GM19043 (cell line): Measurements from ENCODE around the gene DAZAP1.

Experiments used
- ATAC-seq: cut with Tn5 transposase; IDR thresholded peaks from one replicate; pipeline ENCODE4 v1.9.1; 2021; ENCODE audit warnings: low read depth; ENCODE audit not compliant: unreplicated experiment

Gene DAZAP1

DNA sequence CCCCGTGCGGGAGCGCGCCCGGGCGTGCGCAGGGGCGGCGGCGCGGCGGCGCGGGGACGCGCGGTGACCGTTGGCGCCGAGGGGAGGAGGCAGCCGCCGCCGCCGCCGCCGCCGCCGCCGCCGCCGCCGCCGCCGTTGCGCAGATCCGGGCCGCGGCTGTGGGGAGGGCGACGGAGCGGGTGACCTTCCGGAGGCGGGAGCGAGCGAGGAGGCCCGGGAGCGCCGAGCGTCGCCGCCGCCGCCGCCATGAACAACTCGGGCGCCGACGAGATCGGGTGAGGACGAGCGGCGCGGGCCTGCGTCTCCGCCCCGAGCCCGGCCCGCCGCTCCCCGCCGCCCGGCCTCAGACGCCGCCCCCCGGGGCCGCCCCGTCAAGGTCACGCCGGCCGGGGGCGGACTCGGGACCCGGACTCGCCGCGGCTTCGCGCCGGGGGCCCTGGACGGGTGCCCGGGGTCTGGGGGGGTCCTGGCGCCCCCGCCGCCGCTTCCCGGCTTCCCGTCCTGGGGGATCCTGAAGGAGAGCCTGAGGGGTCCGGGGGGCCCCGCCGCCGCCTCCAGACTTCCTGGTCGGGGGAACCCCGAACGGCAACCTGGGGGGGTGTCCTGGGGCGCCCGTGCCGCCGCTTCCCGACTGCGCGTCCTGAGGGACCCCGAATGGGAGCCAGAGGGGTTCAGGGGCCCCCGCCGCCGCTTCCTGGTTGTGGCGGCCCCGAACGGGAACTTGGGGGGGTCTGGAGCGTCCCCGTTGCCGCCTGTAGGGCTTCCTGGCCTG is at the start of gene DAZAP1:
Gene DAZAP1, plus strand, starts transcription at position 59 of the 772 bp plus-strand sequence. Its CDS starts 188 bp downstream, at position 247.
- ATAC-seq = no peak

DNA sequence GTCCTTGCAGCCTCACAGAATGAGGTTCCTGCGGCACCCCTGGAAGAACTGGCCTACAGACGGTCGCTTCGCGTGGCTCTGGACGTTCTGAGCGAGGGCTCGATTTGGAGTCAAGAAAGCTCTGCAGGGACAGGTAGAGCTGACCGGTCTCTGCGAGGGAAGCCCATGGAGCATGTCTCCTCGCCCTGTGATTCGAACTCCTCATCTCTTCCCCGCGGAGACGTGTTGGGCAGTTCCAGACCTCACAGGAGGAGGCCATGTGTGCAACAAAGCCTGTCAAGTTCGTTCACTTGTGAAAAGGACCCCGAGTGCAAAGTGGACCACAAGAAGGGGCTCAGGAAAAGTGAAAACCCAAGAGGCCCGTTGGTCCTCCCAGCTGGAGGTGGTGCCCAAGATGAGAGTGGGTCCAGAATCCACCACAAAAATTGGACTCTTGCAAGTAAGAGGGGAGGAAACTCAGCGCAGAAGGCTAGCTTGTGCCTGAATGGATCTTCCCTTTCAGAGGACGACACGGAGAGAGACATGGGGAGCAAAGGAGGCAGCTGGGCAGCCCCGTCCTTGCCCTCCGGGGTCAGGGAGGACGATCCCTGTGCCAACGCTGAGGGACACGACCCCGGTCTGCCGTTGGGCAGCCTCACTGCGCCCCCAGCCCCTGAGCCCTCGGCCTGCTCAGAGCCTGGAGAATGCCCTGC is 47.1 kb upstream of the DAZAP1 start:
- no peak for ATAC-seq

DNA sequence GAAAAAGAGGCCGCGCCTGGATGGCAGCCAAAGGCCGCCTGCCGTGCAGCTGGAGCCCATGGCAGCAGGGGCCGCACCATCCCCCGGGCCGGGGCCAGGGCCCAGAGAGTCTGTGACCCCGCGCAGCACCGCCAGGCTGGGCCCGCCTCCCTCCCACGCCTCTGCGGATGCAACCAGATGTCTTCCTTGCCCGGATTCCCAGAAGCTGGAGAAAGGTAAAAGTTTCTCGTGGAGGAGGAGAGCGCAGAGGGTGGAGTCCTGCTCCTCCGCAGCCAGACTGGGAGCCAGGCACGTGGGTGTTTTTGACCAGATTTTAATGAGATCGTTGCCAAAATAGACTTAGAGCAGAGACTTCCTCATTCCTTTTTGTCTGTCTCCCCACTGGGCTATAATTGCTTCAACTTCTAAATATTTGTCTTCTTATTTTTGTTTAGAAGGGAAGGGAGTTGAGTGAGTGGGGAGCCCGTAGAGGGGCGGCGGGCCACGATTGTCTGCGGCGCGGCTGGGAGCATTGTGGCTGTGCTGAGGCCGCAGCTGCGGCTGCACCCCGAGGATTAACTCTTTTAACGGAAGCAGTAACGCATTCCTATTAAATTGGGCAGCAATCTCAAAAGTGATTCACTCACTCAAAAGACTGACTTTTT is 46.4 kb upstream of the DAZAP1 start:
- ATAC-seq = no peak

DNA sequence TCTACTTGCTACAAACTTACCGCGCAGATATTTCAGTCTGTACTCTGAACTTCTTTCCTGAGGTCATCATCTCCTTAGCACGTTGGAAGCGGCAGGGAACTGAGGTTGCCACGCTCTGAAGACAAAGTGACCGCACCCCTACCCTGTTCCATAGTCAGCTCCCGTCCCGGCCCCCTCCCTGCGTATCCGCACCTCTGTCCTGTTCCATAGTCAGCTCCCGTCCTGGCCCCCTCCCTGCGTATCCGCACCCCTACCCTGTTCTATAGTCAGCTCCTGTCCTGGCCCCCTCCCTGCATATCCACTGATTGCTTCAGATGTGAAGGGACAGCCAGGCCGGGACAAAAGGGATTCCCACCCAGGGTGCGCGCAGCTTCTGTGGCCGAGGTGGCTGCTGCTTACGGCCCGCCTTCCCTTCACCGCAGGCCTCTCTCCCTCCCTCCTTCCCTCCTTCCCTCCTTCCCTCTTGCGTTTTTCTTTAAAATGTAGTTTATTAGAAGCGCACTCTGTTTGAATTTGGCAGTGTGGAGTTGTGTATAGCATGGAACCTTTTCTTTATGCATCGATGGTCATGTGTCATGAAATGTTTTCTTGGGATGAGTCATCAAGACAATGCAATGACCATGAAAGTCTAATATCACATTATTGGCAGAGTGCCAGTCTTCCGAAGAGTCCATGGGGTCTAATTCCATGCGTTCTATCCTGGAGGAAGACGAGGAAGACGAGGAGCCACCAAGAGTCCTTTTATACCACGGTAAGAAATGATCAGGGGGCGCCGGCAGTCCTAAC is 45.6 kb upstream of the DAZAP1 start:
- ATAC-seq = no peak

DNA sequence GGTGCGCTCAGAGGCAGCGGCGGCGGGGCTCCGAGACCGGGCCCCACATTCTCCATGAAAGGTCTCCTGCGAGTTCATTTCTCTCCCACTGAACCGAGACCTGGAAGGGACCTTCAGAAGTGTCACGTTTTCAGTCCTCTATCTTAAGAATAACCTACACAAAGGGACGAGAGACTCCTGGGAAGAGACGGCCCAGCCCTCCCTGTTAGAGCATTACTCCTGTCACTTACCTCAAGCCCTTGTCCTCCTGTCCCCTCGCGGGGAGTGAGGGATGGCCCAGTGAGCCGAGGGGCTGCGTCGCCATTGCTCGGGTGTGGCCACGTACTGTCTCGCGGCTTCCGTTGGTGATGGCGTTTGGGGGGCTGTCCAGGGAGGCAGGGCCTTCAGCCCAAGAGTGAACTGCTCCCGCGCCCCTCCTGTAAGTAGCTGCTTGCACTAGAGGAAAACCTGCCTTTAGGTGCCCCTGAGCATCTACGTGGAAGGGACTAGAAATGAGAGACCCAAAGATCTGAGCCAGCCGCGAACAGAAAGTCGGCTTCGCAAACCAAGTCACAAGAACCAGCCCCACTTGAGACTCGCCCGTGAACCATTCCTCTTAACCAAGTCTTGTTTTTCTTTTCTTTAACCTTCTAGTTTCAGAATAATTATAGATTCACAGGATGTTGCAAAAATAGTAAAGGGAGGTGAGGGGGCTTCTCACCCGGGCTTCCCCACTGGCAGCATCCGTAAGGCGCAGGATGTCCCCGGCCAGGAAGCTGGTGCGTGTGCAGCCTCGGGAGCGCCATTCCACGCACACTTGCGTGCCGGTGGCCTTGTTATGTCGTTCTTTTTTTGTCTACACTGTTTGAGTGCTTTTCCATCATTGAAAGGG is 44.8 kb upstream of the DAZAP1 start:
- ATAC-seq = no peak

DNA sequence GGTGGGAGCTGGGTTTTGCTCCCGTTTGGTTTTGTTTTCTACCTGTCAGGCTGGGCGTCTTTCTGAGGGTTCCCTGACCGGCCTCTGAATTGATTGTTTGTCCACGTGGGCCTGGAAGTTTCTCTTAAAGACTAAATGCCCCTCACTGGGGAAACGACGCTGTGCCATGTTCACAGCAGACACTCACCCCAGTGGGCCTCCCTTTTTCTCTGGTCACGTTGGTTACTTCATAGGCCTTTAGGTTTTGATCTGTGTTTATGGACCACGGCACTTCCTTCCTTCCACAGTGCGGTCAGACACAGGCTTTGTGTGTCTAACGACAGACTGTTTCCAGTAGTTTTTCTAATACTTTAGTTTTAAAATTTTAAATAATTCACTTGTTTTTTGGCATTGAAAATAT is 43.8 kb upstream of the DAZAP1 start:
- no peak for ATAC-seq

DNA sequence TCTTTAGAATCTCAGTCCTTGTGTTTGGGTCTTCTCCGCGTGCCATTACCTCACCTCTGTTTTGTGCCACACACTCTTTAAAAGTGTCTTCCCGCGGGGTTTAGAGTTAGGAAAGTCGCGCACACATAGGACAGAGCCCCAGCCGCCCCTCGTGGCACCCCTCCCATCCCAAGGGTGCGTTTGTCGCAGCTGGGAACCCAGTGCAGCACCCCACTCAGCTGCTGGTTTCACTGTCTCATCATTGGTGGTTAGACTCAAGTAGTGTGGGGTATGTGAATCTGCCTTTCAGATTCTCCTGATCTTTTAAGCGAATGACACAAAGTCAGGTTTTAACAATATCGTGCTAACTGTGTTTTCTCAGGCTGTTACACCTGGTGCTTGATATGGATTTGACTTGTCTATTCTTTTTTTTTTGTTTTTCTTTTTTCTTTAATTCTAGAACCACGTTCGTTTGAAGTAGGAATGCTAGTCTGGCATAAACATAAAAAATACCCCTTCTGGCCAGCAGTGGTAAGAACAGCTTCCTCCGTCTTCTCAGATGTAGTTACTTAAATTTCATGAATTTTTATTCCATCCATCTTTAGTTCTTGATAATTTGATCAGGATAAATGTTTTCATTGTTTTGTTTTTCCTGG is 43.2 kb upstream of the DAZAP1 start:
- no peak for ATAC-seq

DNA sequence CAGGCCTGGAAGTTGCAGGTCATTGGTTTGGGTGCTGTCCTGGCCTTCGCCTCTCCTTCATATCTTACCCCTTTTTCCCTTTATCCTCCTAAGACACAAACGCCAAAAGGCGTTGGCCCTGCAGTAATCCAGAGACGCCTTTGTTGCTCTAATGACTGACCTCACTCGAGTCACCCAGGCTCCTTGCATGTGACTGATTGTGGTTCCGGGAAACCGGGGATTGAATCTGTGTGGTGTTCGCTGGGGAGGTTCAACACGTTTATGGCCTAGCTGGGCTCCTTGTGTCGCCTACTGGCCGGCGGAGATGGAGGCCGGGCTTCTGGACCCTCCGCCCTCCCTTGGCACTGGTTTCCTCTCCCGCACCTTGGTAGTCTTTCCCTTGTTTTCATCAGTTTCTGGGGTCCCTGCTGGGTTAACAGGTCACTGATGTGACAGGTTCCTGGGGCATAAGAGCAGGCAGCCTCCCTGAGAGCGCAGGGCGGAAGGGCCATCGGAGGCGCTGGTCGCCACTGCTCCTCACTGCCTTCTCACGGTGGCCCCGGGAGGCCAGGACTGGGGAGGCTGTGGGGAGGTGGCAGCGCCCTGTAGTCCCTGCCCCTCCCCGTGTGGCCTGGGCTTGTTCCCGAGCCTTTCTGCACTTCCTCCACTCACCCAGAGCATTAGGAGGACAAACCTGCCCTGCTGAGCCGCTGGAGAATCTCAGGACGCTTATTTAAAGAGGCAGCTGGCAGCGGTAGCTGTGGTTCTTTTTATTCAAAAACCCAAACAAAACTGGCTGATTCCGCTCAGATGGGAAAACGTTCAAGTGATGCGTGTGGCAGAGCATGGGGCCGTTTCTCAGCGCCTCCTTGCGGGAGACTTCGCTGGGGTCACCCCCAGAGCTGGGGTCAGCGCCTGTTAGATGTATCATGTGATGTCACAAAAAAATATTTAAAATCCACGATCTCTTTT is 41.8 kb upstream of the DAZAP1 start:
- no peak for ATAC-seq

DNA sequence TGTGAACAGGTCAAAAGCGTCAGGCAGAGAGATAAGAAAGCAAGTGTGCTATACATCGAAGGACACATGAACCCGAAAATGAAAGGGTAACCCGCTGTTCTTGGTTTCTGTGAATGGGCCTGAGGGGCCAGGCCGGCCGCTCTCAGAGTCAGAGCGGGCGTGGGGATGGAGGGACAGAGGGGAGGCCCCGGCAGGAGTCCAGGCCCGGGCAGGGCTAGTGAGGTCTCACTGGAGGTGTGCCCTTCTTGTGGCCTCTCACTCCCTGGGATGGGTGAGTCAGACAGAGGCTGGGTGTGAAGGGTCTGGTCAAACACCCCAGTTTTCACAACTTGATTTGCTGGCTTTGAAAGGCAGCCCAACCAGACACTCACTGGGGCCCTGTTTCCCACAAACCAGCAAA is 41.1 kb upstream of the DAZAP1 start:
- no peak for ATAC-seq

DNA sequence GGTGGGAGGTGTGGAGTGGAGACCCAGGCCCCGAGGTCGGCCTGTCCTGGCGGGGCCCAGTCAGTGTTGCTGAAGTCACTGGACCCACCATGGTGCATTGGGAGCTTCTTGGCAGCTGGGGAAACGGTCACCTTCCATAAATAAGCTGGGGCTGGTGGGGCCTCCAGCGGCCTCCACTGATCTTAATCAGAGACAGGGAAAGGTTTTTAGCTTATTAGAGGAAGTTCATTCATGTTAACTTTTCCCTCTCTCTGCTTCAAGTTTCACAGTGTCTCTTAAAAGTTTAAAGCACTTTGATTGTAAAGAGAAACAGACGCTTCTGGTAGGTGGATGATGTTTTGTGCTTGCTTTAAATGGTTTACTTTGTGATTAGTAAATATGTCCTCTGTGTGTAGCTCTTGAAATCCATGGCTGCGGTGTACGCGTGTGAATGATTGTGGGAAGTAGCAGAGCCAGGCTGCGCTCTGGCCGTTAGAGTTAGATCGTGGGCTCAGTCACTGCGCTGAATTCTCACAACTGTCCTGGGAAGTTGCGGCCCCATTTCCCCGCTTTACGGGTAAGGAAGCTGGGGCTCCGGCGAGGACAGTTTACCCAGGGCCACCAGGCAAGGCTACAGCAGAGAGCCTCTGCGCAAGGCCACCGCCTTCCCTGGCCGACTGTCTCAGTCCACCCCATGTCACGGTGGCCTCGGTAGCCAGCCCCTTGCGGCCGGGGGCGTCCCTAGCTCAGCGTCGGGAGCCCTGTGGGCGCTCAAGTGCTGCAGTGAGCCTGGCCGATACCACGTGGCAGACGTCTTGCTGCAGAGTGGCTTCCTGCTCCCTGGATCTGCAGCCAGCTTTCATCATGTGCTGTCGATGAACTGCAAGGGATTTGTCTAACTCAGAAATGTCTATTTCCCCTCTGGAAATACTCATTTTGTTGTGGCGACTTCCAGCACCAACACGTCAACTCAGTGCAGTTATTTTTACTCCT is 40.2 kb upstream of the DAZAP1 start:
- ATAC-seq = no peak

DNA sequence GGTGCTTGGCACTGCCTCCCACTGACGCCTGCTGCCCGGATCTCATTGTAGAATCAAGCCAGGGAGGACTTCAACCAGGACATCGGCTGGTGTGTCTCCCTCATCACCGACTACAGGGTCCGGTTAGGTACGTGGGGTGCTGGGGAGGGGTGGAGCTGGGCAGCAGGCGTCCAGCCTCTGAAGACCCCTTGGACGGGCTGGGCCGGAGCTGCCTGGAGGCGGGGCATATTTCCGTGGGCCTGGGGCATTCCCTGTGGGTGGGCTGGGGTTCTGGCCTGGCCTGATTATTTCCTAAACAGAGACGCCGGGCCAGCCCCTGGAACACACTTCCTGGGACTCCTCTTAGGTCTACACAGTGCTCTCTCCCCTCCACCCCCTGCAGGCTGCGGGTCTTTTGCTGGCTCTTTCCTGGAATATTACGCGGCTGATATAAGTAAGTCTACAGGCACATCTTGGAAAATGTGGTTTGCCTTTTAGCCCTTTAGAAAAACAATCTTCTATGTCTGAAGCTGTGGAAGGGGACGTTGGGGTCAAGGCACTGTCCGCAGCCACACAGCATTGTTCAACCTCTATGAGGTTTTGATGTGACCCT is 38.1 kb upstream of the DAZAP1 start:
- no peak for ATAC-seq

DNA sequence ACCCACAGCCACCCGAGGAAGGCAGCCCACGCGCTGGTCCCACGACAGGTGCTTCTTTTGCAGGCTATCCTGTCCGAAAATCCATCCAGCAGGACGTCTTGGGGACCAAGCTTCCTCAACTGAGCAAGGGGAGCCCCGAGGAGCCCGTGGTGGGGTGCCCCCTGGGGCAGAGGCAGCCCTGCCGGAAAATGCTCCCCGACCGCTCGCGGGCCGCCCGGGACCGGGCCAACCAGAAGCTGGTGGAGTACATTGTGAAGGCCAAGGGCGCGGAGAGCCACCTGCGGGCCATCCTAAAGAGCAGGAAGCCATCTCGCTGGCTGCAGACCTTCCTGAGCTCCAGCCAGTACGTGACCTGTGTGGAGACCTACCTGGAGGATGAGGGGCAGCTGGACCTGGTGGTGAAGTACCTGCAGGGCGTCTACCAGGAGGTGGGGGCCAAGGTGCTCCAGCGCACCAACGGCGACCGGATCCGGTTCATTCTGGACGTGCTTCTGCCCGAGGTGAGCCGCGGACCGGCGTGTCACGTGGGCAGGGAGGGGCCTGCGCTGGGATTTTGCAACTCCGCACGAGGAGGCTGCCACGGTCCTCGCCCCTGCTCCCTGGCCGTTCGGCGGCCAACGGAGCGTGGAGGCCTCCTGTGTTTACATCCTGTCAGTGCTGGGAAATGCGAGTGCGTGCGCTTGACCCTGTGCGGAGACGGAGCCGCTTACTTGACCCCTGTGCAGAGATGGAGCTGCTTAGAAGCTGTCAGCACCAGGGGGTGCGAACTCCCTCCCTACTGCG is 36.6 kb upstream of the DAZAP1 start:
- ATAC-seq = no peak

DNA sequence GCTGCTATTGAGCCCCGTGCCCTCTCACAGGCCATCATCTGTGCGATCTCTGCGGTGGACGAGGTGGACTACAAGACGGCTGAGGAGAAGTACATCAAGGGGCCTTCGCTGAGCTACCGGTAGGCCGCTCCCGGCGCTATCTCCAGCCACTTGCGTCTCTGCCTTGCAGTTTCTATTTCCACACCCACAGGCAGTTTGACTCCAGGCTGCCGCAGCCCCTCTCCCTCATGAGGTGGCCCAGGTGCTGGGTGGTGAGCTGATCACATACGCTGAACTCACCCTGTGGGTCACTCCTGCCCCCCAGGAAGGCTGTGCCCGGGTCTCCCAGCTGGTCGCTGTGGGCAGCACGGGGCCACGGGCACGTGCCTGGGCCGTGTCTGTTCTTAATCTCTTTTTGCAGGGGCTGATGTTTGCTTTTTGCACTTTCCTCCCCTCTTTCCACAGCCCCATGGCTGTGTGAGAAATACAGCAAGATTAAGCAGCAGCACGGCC is 34.3 kb upstream of the DAZAP1 start:
- ATAC-seq = no peak

DNA sequence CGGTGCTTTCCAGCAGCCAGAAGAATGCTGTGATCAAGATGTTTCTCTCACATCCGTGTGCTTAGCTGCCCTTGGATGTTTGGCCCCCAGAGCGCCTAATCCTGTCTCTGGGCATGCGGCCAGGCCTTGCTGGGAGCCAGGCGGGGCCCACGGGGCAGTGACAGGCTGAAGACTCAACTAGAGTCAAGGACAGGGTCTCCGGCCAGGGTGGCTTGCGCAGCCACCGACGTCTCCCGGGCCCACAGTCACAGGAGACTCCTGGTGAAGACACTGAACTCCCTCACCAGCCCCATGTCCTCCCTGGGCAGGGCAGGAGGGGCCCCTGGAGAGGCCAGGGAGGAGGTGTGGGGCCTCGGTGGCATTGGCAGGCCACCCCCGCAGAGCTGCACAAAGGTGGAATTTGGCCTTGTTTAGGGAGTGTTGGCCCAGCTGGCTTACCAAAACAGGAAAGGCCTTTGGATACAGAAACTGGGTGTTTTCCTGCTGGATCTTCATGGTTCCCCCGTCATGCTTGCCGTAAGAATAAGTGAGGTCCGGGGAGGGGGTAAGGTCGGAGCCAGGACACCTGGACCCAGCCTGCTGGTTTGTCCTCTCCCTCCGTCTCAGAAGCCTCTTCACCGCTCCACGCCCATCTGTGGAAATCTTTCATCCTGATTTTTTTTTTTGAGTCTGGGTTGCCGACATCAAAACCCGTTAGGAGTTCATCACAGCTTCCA is 33.7 kb upstream of the DAZAP1 start:
- no peak for ATAC-seq

DNA sequence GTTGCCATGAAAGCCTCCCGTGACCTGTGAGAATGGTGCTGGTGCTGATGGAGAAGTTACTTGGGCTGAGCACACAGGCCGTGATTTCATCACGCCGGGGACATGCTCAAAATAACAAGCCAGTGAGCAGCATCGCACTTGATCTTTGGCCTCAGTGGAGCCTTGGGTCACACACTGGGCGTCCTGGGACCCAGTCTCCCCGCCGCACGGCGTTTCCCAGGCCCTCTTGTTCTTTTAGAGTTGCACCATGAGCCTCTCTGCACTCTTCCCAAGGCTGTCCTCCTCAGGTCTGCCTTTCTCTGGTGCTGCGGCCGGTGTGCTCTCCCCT is 33.2 kb upstream of the DAZAP1 start:
- no peak for ATAC-seq
